Neural cell (in vitro differentiated cells): ENCODE data around the gene SLC26A11.

Experiments
- CTCF ChIP-seq: fragments of 450-650 bp; IDR thresholded peaks from 2 replicates; pipeline ENCODE4 v1.5.1; 2014; ENCODE audit warnings: antibody characterized with exemption, mild to moderate bottlenecking, moderate library complexity; ENCODE audit not compliant: poor library complexity, severe bottlenecking
- EP300 ChIP-seq: fragments of 450-650 bp; conservative IDR thresholded peaks from 2 replicates; pipeline ENCODE4 v1.6.1; 2014; ENCODE audit warnings: antibody characterized with exemption, mild to moderate bottlenecking, moderate library complexity; ENCODE audit not compliant: poor library complexity, severe bottlenecking
- EZH2 ChIP-seq: fragments of 200-600, 300-800 bp; shearing (Covaris generic), sonication (generic); IDR thresholded peaks from 2 replicates; pipeline ENCODE4 v1.6.1; 2014; ENCODE audit warnings: antibody characterized with exemption, low read length, borderline replicate concordance, mild to moderate bottlenecking; ENCODE audit not compliant: insufficient read depth, poor library complexity, severe bottlenecking
- MXI1 ChIP-seq: fragments of 450-650 bp; conservative IDR thresholded peaks from 2 replicates; pipeline ENCODE4 v1.6.1; 2014; ENCODE audit warnings: antibody characterized with exemption, mild to moderate bottlenecking; ENCODE audit not compliant: poor library complexity, severe bottlenecking
- POLR2AphosphoS5 ChIP-seq: IDR thresholded peaks from 2 replicates; pipeline ENCODE4 v1.6.1; 2012
- RAD21 ChIP-seq: fragments of 450-650 bp; conservative IDR thresholded peaks from 2 replicates; pipeline ENCODE4 v1.6.1; 2014; ENCODE audit warnings: antibody characterized with exemption, mild to moderate bottlenecking, moderate library complexity
- REST ChIP-seq: IDR thresholded peaks from 2 replicates; pipeline ENCODE4 v1.6.1; 2012; ENCODE audit warnings: borderline replicate concordance
- TAF1 ChIP-seq: IDR thresholded peaks from 2 replicates; pipeline ENCODE4 v1.6.1; 2012; ENCODE audit warnings: low read depth

- no peak for TF ChIP-seq CTCF
- TF ChIP-seq POLR2AphosphoS5, result no peak
- no peak for TF ChIP-seq EZH2
- TF ChIP-seq MXI1, result no peak
- no peak for TF ChIP-seq RAD21
- TF ChIP-seq TAF1, result no peak
- TF ChIP-seq REST, result no peak
- no peak for TF ChIP-seq EP300
Observed at GRCh38 chr17:80191865-80192661, 28.2 kb upstream of the SLC26A11 start.
